PC-3 (cell line): Measurements from ENCODE around the gene MAP2. TPM values are rescaled to one million over a fixed set of nuclear protein-coding genes. Genes with fewer than 3 reads are reported as not detected.

ENCODE experiments used
- ATAC-seq: fragments of 200-7000 bp; cut with Tn5 transposase; 2 replicates; pipeline ENCODE4 v1.9.1; 2020; ENCODE audit warnings: mild to moderate bottlenecking, moderate library complexity
- BruUV-seq: library from RNA; stranded (reverse); fragments of 400-500 nt; replicated peaks from 2 replicates; lab custom pipeline; 2021; lab: Mats Ljungman, UMichigan
- CTCF ChIA-PET: fragments of 300-600 bp; sonication (Branson Sonifier 250); formaldehyde crosslinking; loops from one replicate; lab custom pipeline; 2022; ENCODE audit warnings: antibody characterized with exemption; lab: Charles Lee
- POLR2A ChIA-PET: fragments of 300-600 bp; sonication (Branson Sonifier 250); formaldehyde crosslinking; loops from one replicate; lab custom pipeline; 2022; ENCODE audit warnings: antibody characterized with exemption; ENCODE audit not compliant: unreplicated experiment; lab: Charles Lee
- DNase-seq: peaks from one replicate; pipeline ENCODE4 v3.0.0-alpha.2; 2015
- H2AFZ ChIP-seq: fragments of 300-600 bp; sonication (generic); 2 replicates; pipeline ENCODE4 v1.6.0; 2016; ENCODE audit warnings: antibody characterized with exemption, low read length
- H3F3A ChIP-seq: fragments of 300-600 bp; sonication (generic); one replicate; pipeline ENCODE4 v1.6.0; 2017; ENCODE audit warnings: antibody characterized with exemption, low read length, control low read depth, mild to moderate bottlenecking; ENCODE audit not compliant: unreplicated experiment
- H3K27ac ChIP-seq: fragments of 300-600 bp; sonication (generic); 2 replicates; pipeline ENCODE4 v1.5.1; 2016; ENCODE audit warnings: mild to moderate bottlenecking, low read length
- H3K27me3 ChIP-seq: fragments of 300-600 bp; sonication (generic); 2 replicates; pipeline ENCODE4 v1.6.1; 2016; ENCODE audit warnings: low read length, mixed read lengths
- H3K36me3 ChIP-seq: fragments of 300-600 bp; sonication (generic); 2 replicates; pipeline ENCODE4 v1.6.1; 2016; ENCODE audit warnings: low read depth, mixed run types, low read length, mixed read lengths
- H3K4me1 ChIP-seq: fragments of 300-600 bp; sonication (generic); 2 replicates; pipeline ENCODE4 v1.5.1; 2016; ENCODE audit warnings: low read length; ENCODE audit not compliant: insufficient read depth
- H3K4me2 ChIP-seq: fragments of 300-600 bp; sonication (generic); 2 replicates; pipeline ENCODE4 v1.6.0; 2016; ENCODE audit warnings: low read length
- H3K4me3 ChIP-seq: fragments of 300-600 bp; sonication (generic); 2 replicates; pipeline ENCODE4 v1.5.1; 2016; ENCODE audit warnings: mild to moderate bottlenecking, low read length, mixed read lengths
- H3K79me2 ChIP-seq: fragments of 300-600 bp; sonication (generic); 2 replicates; pipeline ENCODE4 v1.6.1; 2017; ENCODE audit warnings: low read length, mixed read lengths
- H3K9ac ChIP-seq: fragments of 300-600 bp; sonication (generic); 2 replicates; pipeline ENCODE4 v1.6.0; 2016; ENCODE audit warnings: mild to moderate bottlenecking, low read length
- H3K9me2 ChIP-seq: fragments of 300-600 bp; sonication (generic); replicated peaks from 2 replicates; pipeline ENCODE4 v1.6.1; 2016; ENCODE audit warnings: mixed run types, low read length, mixed read lengths
- H3K9me3 ChIP-seq: fragments of 300-600 bp; sonication (generic); 2 replicates; pipeline ENCODE4 v1.6.1; 2016; ENCODE audit warnings: low read length, mixed read lengths
- H4K20me1 ChIP-seq: fragments of 300-600 bp; sonication (generic); 2 replicates; pipeline ENCODE4 v1.6.1; 2016; ENCODE audit warnings: low read length, mixed read lengths
- CTCF ChIP-seq: fragments of 300-600 bp; sonication (generic); conservative IDR thresholded peaks from 2 replicates; pipeline ENCODE4 v1.5.1; 2017; ENCODE audit warnings: antibody characterized with exemption, low read depth, mild to moderate bottlenecking, low read length
- EZH2 ChIP-seq: fragments of 300-600 bp; sonication (generic); IDR thresholded peaks from one replicate; pipeline ENCODE4 v1.6.1; 2017; ENCODE audit warnings: antibody characterized with exemption, mild to moderate bottlenecking, low read length; ENCODE audit not compliant: unreplicated experiment
- EZH2phosphoT487 ChIP-seq: fragments of 300-600 bp; sonication (generic); IDR thresholded peaks from 2 replicates; pipeline ENCODE4 v1.6.1; 2018; ENCODE audit warnings: mild to moderate bottlenecking, antibody characterized with exemption, low read length, borderline replicate concordance
- intact Hi-C: fragments of 100-400 bp; cut with micrococcal nuclease; formaldehyde crosslinking; loops from 2 replicates; pipeline ENCODE4 v1.9.0; 2023
- total RNA-seq: library from RNA; depleted of rRNA; stranded (reverse); fragments of >200 nt; gene quantifications from 2 replicates; pipeline ENCODE4 v1.2.3, GENCODE V29; 2014

MAP2 gene
- total RNA-seq, 1 experiment from 2014 or later = 2.1 TPM

GRCh38 chr2:209425471-209426071 is 1.7 kb downstream of the MAP2 start:
- no peaks in the 10 kb centered on the region for H3K79me2 ChIP-seq
- no peak overlapping the region for H3K27ac ChIP-seq
- DNase-seq (peak; percentile 80), ATAC-seq (peak; percentile 32)
- no peaks in the 10 kb centered on the region for H3K9me2 ChIP-seq
- H3K4me2 ChIP-seq = peak overlapping the region; percentile 96
- intact Hi-C loops = loop anchor here (1.0 to 2.0 kb wide), 7 partner anchors 35 to 535 kb away; no protein-coding TSS in a partner anchor
- no peak overlapping the region for H3K9ac ChIP-seq
- CTCF ChIA-PET = interaction anchor here (0.6 to 1.2 kb wide), 10 partner anchors 18 to 535 kb away, joined by 3 to 7 read pairs (median 4); no protein-coding TSS in a partner anchor
- H3K4me1 ChIP-seq = peaks cover 22% of the 10 kb centered on the region
- H3K36me3 ChIP-seq = no peaks in the 10 kb centered on the region
- no peaks in the 10 kb centered on the region for H3K9me3 ChIP-seq
- no peaks in the 10 kb centered on the region for H3F3A ChIP-seq
- 0 out of 2 replicates have a peak overlapping the region, but pooled peaks have one; percentile 100 for H2AFZ ChIP-seq
- no peaks in the 10 kb centered on the region for H4K20me1 ChIP-seq
- TF ChIP-seq EZH2 (no peak), CTCF (peak; percentile 85)
- BruUV-seq = no TSS peak
- no peaks in the 10 kb centered on the region for H3K27me3 ChIP-seq
- POLR2A ChIA-PET = interaction anchor here (0.6 kb wide), 2 partner anchors 139 to 163 kb away, joined by 4 to 6 read pairs; no protein-coding TSS in a partner anchor
- peak overlapping the region; percentile 95 for H3K4me3 ChIP-seq

- peak; percentile 47 for DNase-seq
- no peaks in the 10 kb centered on the region for H3K36me3 ChIP-seq
- ChIA-PET CTCF (no interaction called here), POLR2A (interaction anchor here (0.6 kb wide), 1 partner anchor 162 kb away, joined by 4 read pairs; no protein-coding TSS in a partner anchor)
- no peak overlapping the region for H3K4me2 ChIP-seq
- H4K20me1 ChIP-seq = no peaks in the 10 kb centered on the region
- peaks cover 30% of the 10 kb centered on the region for H3K4me1 ChIP-seq
- H3K79me2 ChIP-seq = no peaks in the 10 kb centered on the region
- no peaks in the 10 kb centered on the region for H3K9me3 ChIP-seq
- no peak for TF ChIP-seq CTCF
- no peak for TF ChIP-seq EZH2
- no peak for TF ChIP-seq EZH2phosphoT487
- intact Hi-C loops = no loop called here
- H3K27ac ChIP-seq = no peak overlapping the region
- H3K4me3 ChIP-seq = no peak overlapping the region
- no peaks in the 10 kb centered on the region for H3K27me3 ChIP-seq
- no peaks in the 10 kb centered on the region for H3F3A ChIP-seq
- no peak overlapping the region for H2AFZ ChIP-seq
- BruUV-seq = no TSS peak
- no peak for ATAC-seq
- no peaks in the 10 kb centered on the region for H3K9me2 ChIP-seq
- no peak overlapping the region for H3K9ac ChIP-seq
Observed at GRCh38 chr2:209426432-209426831, 2.6 kb downstream of the MAP2 start.

- POLR2A ChIA-PET = no interaction called here
Observed at GRCh38 chr2:209431701-209432100, 7.9 kb downstream of the MAP2 start.

More at GRCh38 chr2:209431701-209432100, 7.9 kb downstream of the MAP2 start:
- no peaks in the 10 kb centered on the region for H3K36me3 ChIP-seq
- DNase-seq = peak; percentile 96
- peak overlapping the region; percentile 55 for H3K4me2 ChIP-seq
- H3K4me1 ChIP-seq = peaks cover 22% of the 10 kb centered on the region
- BruUV-seq = no TSS peak
- H2AFZ ChIP-seq = 0 out of 2 replicates have a peak overlapping the region, but pooled peaks have one; percentile 25
- intact Hi-C loops = no loop called here
- no peaks in the 10 kb centered on the region for H3K27me3 ChIP-seq
- H3K9ac ChIP-seq = no peak overlapping the region
- no peaks in the 10 kb centered on the region for H3K9me3 ChIP-seq
- no peaks in the 10 kb centered on the region for H3K9me2 ChIP-seq
- TF ChIP-seq EZH2 (no peak), EZH2phosphoT487 (no peak), CTCF (no peak)
- H3K79me2 ChIP-seq = no peaks in the 10 kb centered on the region
- no peak overlapping the region for H3K4me3 ChIP-seq
- peaks cover 5% of the 10 kb centered on the region for H3F3A ChIP-seq
- CTCF ChIA-PET = interaction anchor here (0.5 kb wide), 1 partner anchor 133 kb away, joined by 3 read pairs; no protein-coding TSS in a partner anchor
- ATAC-seq = peak; percentile 99
- H3K27ac ChIP-seq = peak overlapping the region; percentile 68
- H4K20me1 ChIP-seq = no peaks in the 10 kb centered on the region
